PC-3 (cell line): Measurements from ENCODE around the gene ASTN2.

Experiments used
- EZH2 ChIP-seq: fragments of 300-600 bp; sonication (generic); IDR thresholded peaks from one replicate; pipeline ENCODE4 v1.6.1; 2017; ENCODE audit warnings: antibody characterized with exemption, mild to moderate bottlenecking, low read length; ENCODE audit not compliant: unreplicated experiment
- EZH2phosphoT487 ChIP-seq: fragments of 300-600 bp; sonication (generic); IDR thresholded peaks from 2 replicates; pipeline ENCODE4 v1.6.1; 2018; ENCODE audit warnings: mild to moderate bottlenecking, antibody characterized with exemption, low read length, borderline replicate concordance
- TF ChIP-seq, protein P1 (sequence below): fragments of 300-600 bp; sonication (generic); conservative IDR thresholded peaks from 2 replicates; pipeline ENCODE4 v1.5.1; 2017; ENCODE audit warnings: antibody characterized with exemption, low read depth, mild to moderate bottlenecking, low read length

DNA sequence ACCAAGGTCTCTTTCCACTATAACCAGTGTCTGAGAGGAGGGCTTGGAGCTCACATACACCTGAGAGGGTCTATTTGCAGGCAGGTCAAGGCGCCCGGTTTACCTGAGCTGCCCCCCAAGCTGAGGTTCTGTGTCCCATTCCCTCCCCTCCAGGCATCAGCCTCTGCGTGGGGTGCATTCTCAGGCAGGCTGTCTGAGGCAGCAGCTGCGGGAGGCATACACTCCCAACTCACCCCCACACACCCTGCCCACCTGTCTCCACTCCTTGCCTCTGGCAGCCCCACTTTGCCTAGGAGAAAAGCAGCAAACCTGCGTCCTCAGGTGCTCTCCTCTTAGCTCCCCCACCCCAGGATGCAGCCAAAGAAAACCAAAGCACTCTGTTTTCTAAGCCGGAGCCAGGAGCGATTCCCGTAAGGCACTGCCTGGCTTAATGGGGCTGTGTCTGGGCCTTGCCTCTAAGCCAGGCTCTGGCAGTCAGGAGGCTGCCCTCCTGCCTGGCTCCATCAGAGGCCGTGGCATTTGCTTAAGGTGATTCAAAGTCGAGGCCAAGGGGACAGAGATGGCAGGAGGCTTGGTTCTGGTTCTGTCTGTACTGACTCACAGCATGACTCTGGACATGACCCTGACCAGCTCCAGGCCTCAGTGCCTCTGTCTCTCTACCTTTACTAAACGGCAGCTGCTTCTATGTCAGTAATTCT lies 867.0 kb downstream of the ASTN2 start:
- TF ChIP-seq, protein P1, sequence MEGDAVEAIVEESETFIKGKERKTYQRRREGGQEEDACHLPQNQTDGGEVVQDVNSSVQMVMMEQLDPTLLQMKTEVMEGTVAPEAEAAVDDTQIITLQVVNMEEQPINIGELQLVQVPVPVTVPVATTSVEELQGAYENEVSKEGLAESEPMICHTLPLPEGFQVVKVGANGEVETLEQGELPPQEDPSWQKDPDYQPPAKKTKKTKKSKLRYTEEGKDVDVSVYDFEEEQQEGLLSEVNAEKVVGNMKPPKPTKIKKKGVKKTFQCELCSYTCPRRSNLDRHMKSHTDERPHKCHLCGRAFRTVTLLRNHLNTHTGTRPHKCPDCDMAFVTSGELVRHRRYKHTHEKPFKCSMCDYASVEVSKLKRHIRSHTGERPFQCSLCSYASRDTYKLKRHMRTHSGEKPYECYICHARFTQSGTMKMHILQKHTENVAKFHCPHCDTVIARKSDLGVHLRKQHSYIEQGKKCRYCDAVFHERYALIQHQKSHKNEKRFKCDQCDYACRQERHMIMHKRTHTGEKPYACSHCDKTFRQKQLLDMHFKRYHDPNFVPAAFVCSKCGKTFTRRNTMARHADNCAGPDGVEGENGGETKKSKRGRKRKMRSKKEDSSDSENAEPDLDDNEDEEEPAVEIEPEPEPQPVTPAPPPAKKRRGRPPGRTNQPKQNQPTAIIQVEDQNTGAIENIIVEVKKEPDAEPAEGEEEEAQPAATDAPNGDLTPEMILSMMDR: no peak
- TF ChIP-seq EZH2: no peak
- no peak for TF ChIP-seq EZH2phosphoT487
